Nucleus accumbens (tissue), 56 donors: Measurements from ENCODE around the gene UBE2L3.
A peak's percentile ranks its signal among the peaks of the same experiment; 100 is the strongest.
"Not testable (repeated sequence)": the region's sequence is repeated elsewhere in the genome, so short reads cannot be mapped to it uniquely, and the experiment has no call there.

ENCODE experiments used
- DNase-seq, 56 donors: peaks; one replicate each; lab custom pipeline; 2025; lab: John Stamatoyannopoulos, UW

Gene UBE2L3

GRCh38 chr22:21598302-21598701 lies 30.8 kb downstream of the UBE2L3 start:
- DNase-seq = no peak

DNA sequence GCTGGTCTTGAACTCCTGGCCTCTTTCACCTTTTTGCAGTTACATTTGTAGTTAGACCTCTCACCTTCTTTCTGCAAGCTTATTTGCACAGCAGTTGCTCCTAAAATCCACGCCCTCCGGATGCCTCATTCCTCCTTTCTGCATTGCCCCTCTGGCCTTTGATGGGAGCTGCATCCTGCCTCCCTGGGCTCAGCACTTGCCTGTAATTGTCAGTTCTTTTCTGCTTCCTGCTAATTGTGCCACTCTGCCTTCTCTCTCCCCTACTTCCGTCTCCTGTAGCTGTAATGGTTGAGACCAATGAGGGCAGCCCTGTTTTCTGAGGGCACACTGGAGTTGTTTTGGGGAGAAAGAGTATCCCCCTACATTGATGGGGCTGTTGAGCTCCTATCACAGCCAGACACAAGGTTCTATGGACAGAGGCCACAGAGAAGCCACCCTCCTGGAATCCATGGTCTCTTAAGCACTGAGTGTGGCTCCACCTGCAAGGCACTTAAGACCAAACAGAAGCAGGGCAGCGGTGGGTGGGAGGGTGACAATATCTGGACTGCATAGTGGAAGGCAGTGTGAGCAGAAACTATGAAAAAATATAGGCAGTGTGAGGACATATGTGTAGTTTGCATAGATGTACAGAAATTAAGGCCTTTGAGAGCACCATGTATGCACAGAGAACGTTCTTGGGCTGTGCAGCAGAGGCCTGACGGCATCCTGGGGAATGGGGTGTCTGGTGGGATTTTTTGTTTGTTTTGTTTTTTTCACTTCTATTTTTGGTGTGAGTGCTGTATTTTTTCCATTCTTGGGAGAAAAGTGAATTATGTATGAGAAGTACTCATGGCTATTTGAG lies 31.8 kb downstream of the UBE2L3 start:
- DNase-seq = no peak

- DNase-seq = no peak
Measured at GRCh38 chr22:21602579-21602978, 35.1 kb downstream of the UBE2L3 start.

DNA sequence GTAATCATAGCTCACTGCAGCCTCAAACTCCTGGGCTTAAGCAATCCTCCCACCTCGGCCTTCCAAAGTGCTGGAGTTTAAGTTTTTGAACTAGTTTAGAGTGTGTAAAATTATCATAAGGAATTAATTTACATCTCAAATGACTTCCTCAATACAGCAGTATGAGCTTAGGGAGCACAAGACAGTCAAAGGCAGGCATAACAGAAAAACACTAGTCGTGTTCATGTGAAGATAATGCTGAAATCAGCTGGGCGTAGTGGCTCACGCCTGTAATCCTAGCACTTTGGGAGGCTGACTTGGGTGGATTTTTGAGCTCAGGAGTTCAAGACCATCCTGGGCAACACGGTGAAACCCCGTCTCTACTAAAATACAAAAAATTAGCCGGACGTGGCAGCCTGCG lies 36.5 kb downstream of the UBE2L3 start:
- DNase-seq = no peak

- DNase-seq = no peak
Measured at GRCh38 chr22:21605887-21606564, 38.5 kb downstream of the UBE2L3 start.

GRCh38 chr22:21606775-21607174 lies 39.3 kb downstream of the UBE2L3 start:
- no peak for DNase-seq

DNA sequence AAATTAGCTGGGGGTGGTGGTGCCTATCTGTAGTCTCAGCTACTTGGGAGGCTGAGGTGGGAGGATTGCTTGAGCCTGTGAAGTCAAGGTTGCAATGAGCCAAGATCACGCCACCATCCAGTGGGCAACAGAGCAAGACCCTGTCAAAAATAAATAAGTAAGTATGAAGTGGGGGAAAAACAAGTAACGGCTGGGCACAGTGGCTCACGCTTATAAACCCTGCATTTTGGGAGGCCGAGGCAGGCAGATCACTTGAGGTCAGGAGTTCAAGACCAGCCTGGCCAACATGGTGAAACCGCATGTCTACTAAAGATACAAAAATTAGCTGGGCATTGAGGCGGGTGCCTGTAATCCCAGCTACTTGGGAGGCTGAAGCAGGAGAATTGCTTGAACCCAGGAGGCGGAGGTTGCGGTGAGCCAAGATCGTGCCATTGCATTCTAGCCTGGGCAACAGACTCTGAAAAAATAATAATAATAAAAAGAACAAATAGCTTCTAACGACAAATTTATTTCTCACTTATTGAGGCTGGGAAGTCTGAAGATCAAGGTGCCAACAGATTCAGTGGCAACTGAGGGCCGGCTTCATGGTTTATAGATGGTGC lies 42.1 kb downstream of the UBE2L3 start:
- not testable (repeated sequence) for DNase-seq

DNA sequence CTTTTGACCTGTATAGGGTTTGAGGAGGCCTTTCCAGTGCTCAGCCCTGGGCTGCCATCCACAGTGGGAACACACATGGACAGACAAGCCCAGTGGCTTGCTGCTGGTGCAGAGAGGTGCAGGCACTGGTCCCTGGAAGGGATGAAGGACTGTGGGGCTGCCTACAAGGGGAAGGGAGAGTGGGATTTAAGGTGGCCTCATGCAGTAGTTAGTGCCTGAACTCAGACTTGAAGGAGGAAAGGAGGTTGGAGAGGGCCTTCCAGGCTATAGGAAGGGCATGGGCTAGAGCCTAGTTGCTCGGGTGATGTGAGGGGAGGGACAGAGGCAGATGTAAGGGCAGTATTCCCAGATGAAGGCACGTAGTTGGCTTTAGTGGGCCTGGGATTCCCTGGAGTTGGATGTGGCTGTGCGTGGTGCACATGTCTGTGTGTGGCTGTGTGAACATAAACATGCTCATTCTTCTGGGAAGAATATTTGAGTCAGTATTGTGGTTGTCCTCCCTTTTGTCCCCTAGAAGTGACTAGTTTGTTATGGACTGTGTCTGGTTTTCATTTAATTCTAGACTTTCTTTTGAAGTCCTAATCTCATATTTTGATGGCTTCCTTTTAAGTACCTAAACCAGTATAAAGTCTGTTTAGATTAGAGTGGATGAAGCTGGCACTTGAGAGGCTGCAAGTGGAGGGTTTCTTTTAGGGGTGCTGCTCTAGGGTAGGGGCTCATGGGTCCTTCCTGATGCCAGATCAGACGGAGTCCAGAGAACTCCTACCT lies 43.9 kb downstream of the UBE2L3 start:
- DNase-seq = no peak

DNA sequence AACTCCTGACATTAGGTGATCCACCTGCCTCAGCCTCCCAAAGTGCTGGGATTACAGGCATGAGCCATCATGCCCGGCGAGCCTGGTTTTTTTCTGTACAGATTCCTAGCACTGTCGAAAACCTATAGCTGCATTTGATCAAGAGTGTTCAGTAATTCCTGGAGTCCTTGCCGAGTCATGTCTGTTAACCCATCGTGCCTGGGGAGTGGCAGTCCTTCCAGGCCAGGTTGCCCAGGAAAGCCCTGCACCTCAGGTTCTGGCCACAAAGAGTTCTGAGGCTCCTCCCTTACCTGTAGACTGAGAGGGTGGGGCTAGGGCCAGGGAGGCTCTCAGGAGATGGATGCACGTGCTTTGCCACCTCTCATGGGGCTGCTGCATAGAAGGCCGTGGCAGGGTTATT lies 45.3 kb downstream of the UBE2L3 start:
- no peak for DNase-seq

- DNase-seq = no peak
Measured at GRCh38 chr22:21613553-21614233, 46.2 kb downstream of the UBE2L3 start.

DNA sequence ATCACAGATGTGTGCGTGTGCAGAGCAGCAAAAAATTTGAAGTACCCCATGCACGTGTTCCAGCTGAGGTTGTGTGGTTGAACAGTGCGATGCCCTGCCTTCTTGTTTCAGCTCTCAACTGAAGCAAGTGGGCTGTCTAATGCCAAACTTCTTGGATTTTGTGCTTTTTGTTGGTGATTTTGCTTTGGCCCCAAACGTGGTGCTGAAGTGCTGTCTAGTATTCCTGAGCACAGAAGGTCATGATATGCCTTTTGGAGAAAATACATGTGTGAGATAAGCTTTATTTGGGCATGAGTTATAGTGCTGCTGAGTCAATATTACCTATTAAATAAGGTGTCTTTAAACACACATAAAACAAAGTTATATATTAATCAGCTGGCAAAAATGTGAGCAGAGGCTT lies 48.2 kb downstream of the UBE2L3 start:
- no peak for DNase-seq

DNA sequence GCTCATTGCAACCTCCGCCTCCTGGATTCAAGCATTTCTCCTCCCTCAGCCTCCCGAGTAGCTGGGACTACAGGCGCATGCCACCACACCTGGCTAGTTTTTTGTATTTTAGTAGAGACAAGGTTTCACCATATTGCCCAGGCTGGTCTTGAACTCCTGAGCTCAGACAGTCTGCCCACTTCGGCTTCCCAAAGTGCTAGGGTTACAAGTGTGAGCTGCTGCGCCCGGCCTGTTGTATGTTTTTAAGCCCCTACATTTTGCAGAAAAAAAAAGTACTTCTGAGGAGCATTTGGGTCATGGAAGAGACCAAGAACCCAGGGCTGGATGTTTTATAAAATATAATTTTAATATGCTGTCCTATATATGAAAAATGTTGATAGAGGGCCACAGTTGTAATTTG lies 49.8 kb downstream of the UBE2L3 start:
- DNase-seq = not testable (repeated sequence)

DNA sequence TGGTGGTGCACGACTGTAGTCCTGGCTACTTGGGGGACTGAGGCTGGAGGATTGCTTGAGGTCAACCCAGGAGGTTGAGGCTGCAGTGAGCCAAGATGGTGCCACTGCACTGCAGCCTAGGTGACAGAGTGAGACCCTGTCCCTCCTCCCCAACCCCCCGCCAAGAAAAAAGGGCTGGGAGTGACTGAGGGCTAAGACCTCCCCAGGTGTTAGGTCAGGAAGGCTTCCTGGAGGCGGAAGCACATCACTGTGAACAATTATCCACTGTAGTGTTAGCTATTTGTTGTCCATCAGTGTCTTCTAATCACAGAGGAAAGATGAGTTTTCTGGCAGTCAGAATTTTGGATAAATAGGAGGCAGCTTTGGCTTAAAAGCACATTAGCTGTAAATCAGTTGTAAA lies 53.5 kb downstream of the UBE2L3 start:
- DNase-seq = no peak

DNA sequence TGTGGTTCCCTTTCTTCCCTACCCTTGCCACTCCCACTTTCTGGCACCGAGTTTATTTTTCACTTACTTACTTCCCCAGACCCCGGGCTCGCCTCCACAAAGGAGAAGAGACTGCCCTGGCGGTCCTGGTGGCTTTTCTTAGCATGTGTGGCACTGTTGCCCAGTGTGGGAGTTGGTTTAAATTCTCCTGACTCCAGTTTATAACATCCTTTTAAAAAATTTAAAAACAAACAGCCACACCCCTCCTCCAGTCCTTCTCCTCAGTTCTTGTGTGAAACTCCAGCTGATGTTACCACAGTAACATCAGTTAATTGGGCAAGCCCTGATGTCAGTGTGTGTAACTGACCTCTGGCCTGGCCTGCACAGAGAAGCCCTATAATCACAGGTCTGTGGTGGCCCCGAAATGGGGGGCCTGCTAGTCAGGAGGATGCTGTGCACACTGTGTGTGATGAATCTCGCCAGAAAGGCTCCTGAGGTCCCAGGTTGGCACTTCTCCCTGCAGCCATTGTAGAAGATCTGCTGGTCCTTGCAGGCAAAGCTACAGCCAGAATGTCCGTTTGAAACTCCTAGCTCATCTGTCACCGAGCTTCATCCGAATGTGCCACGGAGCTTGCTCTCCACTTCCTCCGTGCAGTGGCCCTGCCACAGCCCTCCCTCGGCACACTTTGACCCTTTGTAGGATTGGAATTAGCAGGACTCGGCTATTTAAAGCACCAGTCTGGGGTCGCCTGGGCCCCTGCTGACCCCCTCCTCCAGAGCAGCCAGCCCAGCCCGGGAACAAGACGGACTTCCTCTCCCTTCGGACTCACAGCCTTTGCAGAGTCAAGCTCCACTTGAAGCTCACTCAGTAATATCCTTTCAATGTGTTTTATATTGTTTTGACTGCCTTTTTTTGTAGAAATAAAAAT lies 54.8 kb downstream of the UBE2L3 start:
- DNase-seq = peak in 3 of 56 donors; percentile 7 to 16 (median 11)

DNA sequence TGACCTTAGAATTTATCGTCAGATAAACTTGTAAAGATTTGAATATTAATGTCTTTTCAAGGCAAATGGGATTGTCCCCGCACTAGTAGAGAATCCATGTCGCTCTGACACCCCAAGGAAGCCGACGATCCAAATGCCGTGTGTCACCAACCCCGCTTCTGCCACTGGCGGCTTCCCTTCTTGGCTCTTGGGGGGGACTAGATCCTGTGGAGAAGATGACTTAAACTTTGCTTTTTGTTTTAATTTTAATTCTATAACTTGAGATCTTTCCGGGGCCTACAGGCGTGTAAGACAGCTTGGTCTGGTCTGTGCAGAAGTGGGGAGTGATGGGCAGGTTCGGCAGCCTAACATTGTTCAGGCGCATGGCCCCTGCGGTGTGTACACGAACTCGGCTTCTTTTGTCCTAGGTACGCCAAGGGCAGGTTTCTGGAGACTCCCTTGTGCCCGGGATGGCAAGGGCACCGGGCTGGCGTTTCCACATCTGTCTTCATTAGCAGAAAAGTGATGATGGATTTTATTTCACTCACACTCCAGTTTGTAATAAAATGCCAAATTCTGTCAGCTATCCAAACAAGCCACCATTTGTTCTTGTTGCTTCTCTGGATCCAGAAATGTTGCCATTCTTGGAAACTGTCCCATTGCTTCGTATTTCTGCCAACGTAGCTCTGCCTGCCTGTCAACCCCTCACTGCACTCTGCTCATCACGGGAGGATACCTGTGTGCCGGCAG lies 55.6 kb downstream of the UBE2L3 start:
- DNase-seq = peak in 8 of 56 donors; percentile 10 to 60 (median 26)

DNA sequence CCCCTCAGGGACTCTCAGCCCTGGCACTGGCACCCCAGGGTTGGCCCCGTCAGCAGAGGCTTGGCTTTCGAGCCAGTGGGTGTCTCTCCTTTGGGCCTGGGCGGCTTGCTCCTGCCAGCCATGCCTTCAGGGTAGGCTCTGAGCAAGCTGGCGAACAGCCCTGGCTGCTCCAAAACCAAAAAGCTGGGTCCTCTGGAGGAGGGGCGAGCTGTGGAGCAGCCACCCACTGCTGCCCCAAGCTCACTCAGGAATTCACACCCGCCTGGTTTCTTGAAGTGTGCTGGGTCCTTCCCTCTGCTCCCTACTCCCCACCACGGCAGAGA lies 56.1 kb downstream of the UBE2L3 start:
- DNase-seq = peak in 22 of 56 donors; percentile 9 to 52 (median 28)

GRCh38 chr22:21624120-21624879 lies 56.8 kb downstream of the UBE2L3 start:
- peak in 7 of 56 donors; percentile 4 to 48 (median 9) for DNase-seq
